Kidney (tissue), 14 donors: ENCODE measurements around the gene GBGT1. TPM values are rescaled to one million over a fixed set of nuclear protein-coding genes. Genes with fewer than 3 reads are reported as not detected.

Experiments used
- DNase-seq, 5 donors: peaks; one replicate each; pipeline ENCODE4 v3.0.0-alpha.2; 2013 to 2020
- FAIRE-seq: peaks from 2 replicates; lab custom pipeline; 2012; peaks lifted over from hg19 to GRCh38; lab: Jason Lieb, UNC
- H3K27ac ChIP-seq, 2 donors: one replicate each; pipeline ENCODE4 v1.7.0; 2013; ENCODE audit warnings: low read depth in 2 of 2, low read length in 2 of 2, inconsistent platforms in 1 of 2
- H3K27me3 ChIP-seq: one replicate; pipeline ENCODE4 v1.7.1; 2013; ENCODE audit warnings: low read length, inconsistent platforms; ENCODE audit not compliant: control insufficient read depth, insufficient read depth
- H3K36me3 ChIP-seq, 3 donors: one replicate each; pipeline versions ENCODE4 v1.7.0 to v1.7.1; 2013; ENCODE audit warnings: low read length in 3 of 3, control low read depth in 1 of 3, inconsistent platforms in 1 of 3; ENCODE audit not compliant: insufficient read depth in 3 of 3, control insufficient read depth in 2 of 3
- H3K4me1 ChIP-seq, 3 donors: one replicate each; pipeline versions ENCODE4 v1.7.0 to v1.7.1; 2013; ENCODE audit warnings: low read length in 3 of 3, inconsistent platforms in 1 of 3, low read depth in 1 of 3; ENCODE audit not compliant: control insufficient read depth in 2 of 3, insufficient read depth in 2 of 3
- H3K4me3 ChIP-seq, 3 donors: one replicate each; pipeline versions ENCODE4 v1.7.0 to v1.8.1; 2013; ENCODE audit warnings: low read length in 3 of 3, control low read depth in 1 of 3, inconsistent platforms in 1 of 3
- H3K9ac ChIP-seq, 3 donors: one replicate each; pipeline versions ENCODE4 v1.7.0 to v1.7.1; 2013; ENCODE audit warnings: low read length in 3 of 3, control low read depth in 1 of 3, inconsistent platforms in 1 of 3
- H3K9me3 ChIP-seq, 3 donors: one replicate each; pipeline versions ENCODE4 v1.7.0 to v1.7.1; 2013; ENCODE audit warnings: low read length in 3 of 3, control low read depth in 1 of 3, inconsistent platforms in 1 of 3; ENCODE audit not compliant: control insufficient read depth in 2 of 3, insufficient read depth in 1 of 3
- CTCF ChIP-seq: IDR thresholded peaks from 3 replicates; pipeline ENCODE4 v1.5.1; 2012; ENCODE audit warnings: mild to moderate bottlenecking, moderate library complexity, borderline replicate concordance; ENCODE audit not compliant: insufficient read depth; ENCODE audit errors: extremely low read depth
- intact Hi-C: fragments of 100-400 bp; cut with DNase I; formaldehyde crosslinking; loops from one replicate; pipeline ENCODE4 v1.11.1; 2022
- polyA plus RNA-seq: library from polyadenylated mRNA; stranded (reverse); fragments of 350-450 nt; fragmentation: Illumina TruSeq; extraction: RNeasy Lipid Tissue Mini Kit (QIAGEN cat#74804); gene quantifications from one replicate; pipeline ENCODE4 v1.2.3, GENCODE V29; 2014; ENCODE audit warnings: low read depth, low replicate concordance; ENCODE audit not compliant: insufficient read depth
- total RNA-seq: library from RNA; stranded (reverse); fragmentation: NEBNext Ultra II Directional; extraction: Animal tissue kit (Norgen Biotek cat#: 25700); gene quantifications from one replicate; pipeline ENCODE4 v1.2.1, GENCODE V29; 2021
- donor health status: control.
- donor health status: control.
- donor health status: control.
- donor health status: control.
- donor health status: control.
- donor health status: DM: yes; HTN: yes; CAD: no.
- donor health status: Normal renal cell carcinoma (clear cell type).

GBGT1 gene
- total and polyA plus RNA-seq, 2 donors from 2014 or later = 7.9 to 21.6 TPM

GRCh38 chr9:133131506-133131905, 32.2 kb downstream of the GBGT1 start:
- DNase-seq = no peak
- no peak for FAIRE-seq
- Histone ChIP-seq H3K4me1 (peaks cover 0 to 35% (median 28%) of the 10 kb centered on the region in 3 donors), H3K9ac (no peak overlapping the region), H3K27me3 (no peaks in the 10 kb centered on the region), H3K27ac (no peak overlapping the region), H3K36me3 (no peaks in the 10 kb centered on the region), H3K9me3 (no peaks in the 10 kb centered on the region), H3K4me3 (no peak overlapping the region)
- intact Hi-C loops = no loop called here
- TF ChIP-seq CTCF = no peak

- Histone ChIP-seq H3K27ac (no peak overlapping the region), H3K9me3 (no peaks in the 10 kb centered on the region), H3K27me3 (no peaks in the 10 kb centered on the region), H3K9ac (no peak overlapping the region), H3K4me3 (no peak overlapping the region), H3K4me1 (peaks cover 0 to 38% (median 29%) of the 10 kb centered on the region in 3 donors), H3K36me3 (no peaks in the 10 kb centered on the region)
- FAIRE-seq (no peak), DNase-seq (peak in 1 of 5 donors; percentile 78)
- intact Hi-C loops = no loop called here
- TF ChIP-seq CTCF = no peak
These were observed 32.9 kb downstream of the GBGT1 start for GRCh38 chr9:133130685-133131244.

- TF ChIP-seq CTCF = no peak
- DNase-seq = peak in 1 of 5 donors; percentile 83
- FAIRE-seq = no peak
- no peak overlapping the region for H3K9ac ChIP-seq
- H3K4me3 ChIP-seq = no peak overlapping the region
- H3K36me3 ChIP-seq = no peaks in the 10 kb centered on the region
- H3K9me3 ChIP-seq = no peaks in the 10 kb centered on the region
- intact Hi-C loops = no loop called here
- no peak overlapping the region for H3K27ac ChIP-seq
- H3K27me3 ChIP-seq = no peaks in the 10 kb centered on the region
- peaks cover 0 to 28% (median 13%) of the 10 kb centered on the region in 3 donors for H3K4me1 ChIP-seq
These were observed 34.5 kb downstream of the GBGT1 start for GRCh38 chr9:133129001-133129795.
